Measurements from ENCODE around the gene SURF4.

SURF4 gene

GRCh38 chr9:133387680-133388079 lies 11.8 kb upstream of the SURF4 start:
- no peak for TF ChIP-seq CTCF (IDR thresholded peaks at IDR 0.05; ENCODE audit: extremely low read depth, missing control alignments)

DNA sequence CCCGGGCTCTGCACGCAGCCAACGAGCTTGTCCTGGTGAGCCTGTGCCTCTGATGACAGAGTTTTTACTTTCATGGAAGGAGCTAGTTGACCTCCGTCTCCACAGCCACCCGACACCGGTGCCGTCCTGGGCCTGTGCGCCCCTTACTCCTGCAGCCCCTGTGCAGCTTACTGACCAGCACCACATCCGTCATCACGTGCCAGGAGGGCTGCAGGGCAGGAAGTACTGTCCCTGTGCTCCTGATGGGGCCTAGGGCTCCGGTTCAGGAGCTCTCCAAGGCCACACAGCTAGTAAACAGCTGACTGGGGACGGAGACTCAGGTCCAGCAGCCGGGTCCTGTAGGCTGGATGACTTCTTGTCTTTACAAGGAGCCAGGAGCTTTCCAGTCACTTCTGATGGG lies 10.5 kb upstream of the SURF4 start:
- no peak for DNase-seq (ENCODE audit: low spot score)
- no peak for TF ChIP-seq CTCF (IDR thresholded peaks at IDR 0.05; ENCODE audit: extremely low read depth, missing control alignments)

More at GRCh38 chr9:133387680-133388079, 11.8 kb upstream of the SURF4 start:
- no peak for DNase-seq (ENCODE audit: low spot score)

DNA sequence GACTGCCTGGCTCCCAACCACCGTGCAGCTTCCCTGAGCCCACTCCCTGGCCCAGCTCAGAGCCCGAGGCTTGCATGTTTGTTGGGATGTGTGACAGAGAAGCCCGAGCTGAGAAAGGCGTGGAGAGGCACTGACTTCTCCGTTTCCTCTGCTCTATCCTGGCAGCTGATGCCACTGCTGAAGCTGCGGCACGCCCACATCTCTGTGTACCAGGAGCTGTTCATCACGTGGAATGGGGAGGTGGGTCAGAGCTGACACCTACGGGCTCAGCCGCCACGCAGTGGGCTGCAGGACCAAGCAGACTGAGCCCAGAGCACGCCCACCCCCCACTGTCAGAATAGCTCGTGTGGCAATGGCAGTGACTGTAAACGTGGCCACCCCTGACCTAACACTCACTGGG lies 9.6 kb upstream of the SURF4 start:
- DNase-seq (ENCODE audit: low spot score): no peak
- TF ChIP-seq CTCF (IDR thresholded peaks at IDR 0.05; ENCODE audit: extremely low read depth, missing control alignments): no peak

DNA sequence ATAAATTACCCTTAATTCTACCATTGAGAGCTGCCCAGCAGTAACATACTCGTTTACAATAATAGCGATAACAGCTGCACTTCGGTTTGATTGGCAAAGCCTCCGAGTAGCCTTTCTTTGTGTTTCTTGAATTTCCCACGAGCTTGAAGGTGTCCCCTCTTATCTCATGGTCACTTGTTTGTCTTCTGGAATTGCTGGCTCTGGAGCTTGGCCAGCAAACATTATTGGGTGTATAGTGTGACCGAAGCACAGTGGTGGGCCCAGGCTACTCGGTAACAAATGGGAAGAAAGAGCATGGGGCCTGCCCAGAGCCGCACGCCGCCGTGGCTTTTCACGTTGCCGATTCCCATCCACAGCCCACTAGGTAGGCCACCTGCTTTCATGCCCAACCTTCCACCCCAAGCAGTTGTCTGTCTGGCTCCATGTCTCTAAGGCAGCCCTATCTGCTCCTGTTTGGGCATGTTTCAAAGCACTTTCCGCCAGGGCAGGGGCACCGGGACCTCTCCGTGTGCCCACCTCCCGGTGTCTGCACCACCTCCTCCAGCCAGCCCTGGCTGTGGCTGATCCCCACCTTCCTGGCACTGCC lies 9.0 kb upstream of the SURF4 start:
- DNase-seq (ENCODE audit: low spot score): no peak

DNA sequence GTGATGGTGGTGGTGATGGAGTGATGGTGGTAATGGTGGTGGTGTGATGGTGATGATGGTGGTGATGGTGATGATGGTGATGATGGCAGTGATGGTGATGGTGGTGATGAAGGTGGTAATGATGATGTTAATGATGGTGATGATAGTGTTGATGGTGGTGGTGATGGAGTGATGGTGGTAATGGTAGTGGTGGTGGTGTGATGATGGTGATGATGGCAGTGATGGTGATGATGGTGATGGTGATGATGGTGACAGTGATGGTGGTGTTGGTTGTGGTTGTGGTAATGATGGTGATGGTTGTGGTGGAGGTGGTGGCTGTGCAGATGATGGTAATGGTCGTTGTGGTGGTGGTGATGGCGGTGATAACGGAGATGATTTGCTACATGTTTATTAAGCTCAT lies 7.6 kb upstream of the SURF4 start:
- DNase-seq (ENCODE audit: low spot score): no peak
- TF ChIP-seq CTCF (IDR thresholded peaks at IDR 0.05; ENCODE audit: extremely low read depth, missing control alignments): no peak

More for the DNA sequence above, 9.0 kb upstream of the SURF4 start:
- no peak for TF ChIP-seq CTCF (IDR thresholded peaks at IDR 0.05; ENCODE audit: extremely low read depth, missing control alignments)

DNA sequence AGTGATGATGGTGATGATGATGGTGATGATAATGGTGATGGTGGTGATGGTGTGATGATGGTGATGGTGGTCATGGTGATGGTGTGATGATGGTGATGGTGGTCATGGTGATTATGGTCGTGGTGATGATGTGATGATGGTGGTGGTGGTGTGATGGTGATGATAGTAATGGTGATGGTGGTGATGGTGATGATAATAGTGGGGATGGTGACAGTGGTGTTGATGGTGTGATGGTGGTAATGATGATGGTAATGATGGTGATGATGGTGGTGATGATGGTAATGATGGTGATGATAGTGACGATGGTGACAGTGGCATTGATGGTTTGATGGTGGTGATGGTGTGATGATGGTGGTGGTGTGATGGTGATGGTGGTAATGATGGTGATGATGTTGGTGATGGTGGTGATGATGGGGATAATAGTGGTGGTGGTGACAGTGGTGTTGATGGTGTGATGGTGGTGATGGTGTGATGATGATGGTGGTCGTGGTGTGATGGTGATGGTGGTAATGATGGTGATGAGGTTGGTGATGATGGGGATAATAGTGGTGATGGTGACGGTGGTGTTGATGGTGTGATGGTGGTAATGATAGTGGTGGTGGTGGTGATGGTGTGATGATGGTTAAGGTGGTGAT lies 6.8 kb upstream of the SURF4 start:
- TF ChIP-seq CTCF (IDR thresholded peaks at IDR 0.05; ENCODE audit: extremely low read depth, missing control alignments): no peak
- DNase-seq (ENCODE audit: low spot score): no peak

GRCh38 chr9:133380734-133381133 lies 4.9 kb upstream of the SURF4 start:
- no peak for TF ChIP-seq CTCF (IDR thresholded peaks at IDR 0.05; ENCODE audit: extremely low read depth, missing control alignments)
- no peak for DNase-seq (ENCODE audit: low spot score)

All from GM20000 (cell line).